IMR-90 (cell line): ENCODE data around the gene CHPF. TPM values are rescaled to one million over a fixed set of nuclear protein-coding genes. Genes with fewer than 3 reads are reported as not detected.
A peak's percentile ranks its signal among the peaks of the same experiment; 100 is the strongest.

Source experiments
- ATAC-seq: fragments of 200-7000 bp; cut with Tn5 transposase; 2 replicates; pipeline ENCODE4 v1.9.1; 2020; ENCODE audit warnings: low read depth, mild to moderate bottlenecking, moderate library complexity
- BruUV-seq: library from RNA; stranded (reverse); fragments of 400-500 nt; replicated peaks from 2 replicates; lab custom pipeline; 2021; lab: Mats Ljungman, UMichigan
- CTCF ChIA-PET: fragments of 300-600 bp; formaldehyde crosslinking; extraction: SDS; loops from one replicate; lab custom pipeline; 2021; ENCODE audit warnings: antibody characterized with exemption; lab: Yijun Ruan, JAX
- POLR2A ChIA-PET: fragments of 300-600 bp; sonication (Branson Sonifier 250); formaldehyde crosslinking; loops from one replicate; lab custom pipeline; 2022; ENCODE audit warnings: antibody characterized with exemption; ENCODE audit not compliant: unreplicated experiment; lab: Charles Lee
- DNase-seq: peaks from one replicate; pipeline ENCODE4 v3.0.0; 2013
- H2AFZ ChIP-seq: replicated peaks from 2 replicates; pipeline ENCODE3; 2013; ENCODE audit warnings: low read length, mild to moderate bottlenecking; ENCODE audit not compliant: poor library complexity
- H2AK5ac ChIP-seq: 2 replicates; pipeline ENCODE4 v1.6.1; 2013; ENCODE audit warnings: low read depth, low read length, inconsistent platforms
- H2AK9ac ChIP-seq: replicated peaks from 2 replicates; pipeline ENCODE3; 2013; ENCODE audit warnings: mild to moderate bottlenecking, low read depth, low read length, moderate library complexity; ENCODE audit not compliant: poor library complexity
- H2BK120ac ChIP-seq: 2 replicates; pipeline ENCODE4 v1.6.1; 2013; ENCODE audit warnings: low read depth, low read length, inconsistent platforms
- H2BK15ac ChIP-seq: 3 replicates; pipeline ENCODE4 v1.6.1; 2013; ENCODE audit warnings: low read depth, low read length, inconsistent platforms
- H2BK20ac ChIP-seq: 2 replicates; pipeline ENCODE4 v1.6.1; 2013; ENCODE audit warnings: low read depth, mild to moderate bottlenecking, inconsistent platforms, low read length, moderate library complexity
- H2BK5ac ChIP-seq: 2 replicates; pipeline ENCODE4 v1.6.1; 2013; ENCODE audit warnings: mild to moderate bottlenecking, low read depth, low read length, inconsistent platforms; ENCODE audit not compliant: poor library complexity, severe bottlenecking
- H3K14ac ChIP-seq: replicated peaks from 2 replicates; pipeline ENCODE4 v1.6.1; 2013; ENCODE audit warnings: low read depth, low read length, inconsistent platforms
- H3K18ac ChIP-seq: 2 replicates; pipeline ENCODE4 v1.6.1; 2013; ENCODE audit warnings: low read depth, low read length, control low read depth
- H3K23ac ChIP-seq: 2 replicates; pipeline ENCODE4 v1.6.1; 2013; ENCODE audit warnings: low read depth, low read length, inconsistent platforms
- H3K27ac ChIP-seq: 2 replicates; pipeline ENCODE4 v1.5.1; 2013; ENCODE audit warnings: mild to moderate bottlenecking, control low read depth, low read length; ENCODE audit not compliant: insufficient read depth
- H3K27me3 ChIP-seq: 2 replicates; pipeline ENCODE4 v1.6.1; 2013; ENCODE audit warnings: low read length; ENCODE audit not compliant: control insufficient read depth, insufficient read depth
- H3K36me3 ChIP-seq: 2 replicates; pipeline ENCODE4 v1.6.1; 2013; ENCODE audit warnings: low read length, mixed read lengths; ENCODE audit not compliant: control insufficient read depth, insufficient read depth
- H3K4ac ChIP-seq: 2 replicates; pipeline ENCODE4 v1.6.1; 2013; ENCODE audit warnings: low read depth, low read length, inconsistent platforms
- H3K4me1 ChIP-seq: 2 replicates; pipeline ENCODE4 v1.6.1; 2013; ENCODE audit warnings: low read length, mixed read lengths; ENCODE audit not compliant: control insufficient read depth, insufficient read depth
- H3K4me2 ChIP-seq: 2 replicates; pipeline ENCODE4 v1.6.1; 2013; ENCODE audit warnings: low read depth, mild to moderate bottlenecking, control low read depth, low read length, moderate library complexity
- H3K4me3 ChIP-seq: 2 replicates; pipeline ENCODE4 v1.5.1; 2013; ENCODE audit warnings: low read depth, mild to moderate bottlenecking, control low read depth, low read length, moderate library complexity; ENCODE audit not compliant: insufficient read depth
- H3K56ac ChIP-seq: 2 replicates; pipeline ENCODE4 v1.6.1; 2013; ENCODE audit warnings: low read length, inconsistent platforms; ENCODE audit not compliant: insufficient read depth; ENCODE audit errors: extremely low read depth
- H3K79me1 ChIP-seq, 2 experiments: 2 replicates each; pipeline ENCODE4 v1.6.1; 2013; ENCODE audit warnings: low read length in 2 of 2, inconsistent platforms in 1 of 2, low read depth in 1 of 2
- H3K9ac ChIP-seq: 2 replicates; pipeline ENCODE4 v1.6.1; 2013; ENCODE audit warnings: low read depth, low read length, control low read depth
- H3K9me1 ChIP-seq: 2 replicates; pipeline ENCODE4 v1.6.1; 2013; ENCODE audit warnings: low read length, inconsistent platforms; ENCODE audit not compliant: insufficient read depth
- H3K9me3 ChIP-seq: 2 replicates; pipeline ENCODE4 v1.6.1; 2013; ENCODE audit warnings: low read length; ENCODE audit not compliant: control insufficient read depth, insufficient read depth
- H4K20me1 ChIP-seq: 2 replicates; pipeline ENCODE4 v1.6.1; 2013; ENCODE audit warnings: low read length, inconsistent platforms; ENCODE audit not compliant: insufficient read depth
- H4K5ac ChIP-seq: 2 replicates; pipeline ENCODE4 v1.6.1; 2013; ENCODE audit warnings: mild to moderate bottlenecking, low read depth, low read length, control low read depth
- H4K8ac ChIP-seq, 2 experiments: 2 replicates each; pipeline ENCODE4 v1.6.1; 2013; ENCODE audit warnings: low read depth in 2 of 2, low read length in 2 of 2, control low read depth in 1 of 2, inconsistent platforms in 1 of 2
- H4K91ac ChIP-seq: 2 replicates; pipeline ENCODE4 v1.6.1; 2013; ENCODE audit warnings: low read depth, low read length, inconsistent platforms; ENCODE audit not compliant: insufficient read depth
- CEBPB ChIP-seq: IDR thresholded peaks from 2 replicates; pipeline ENCODE4 v1.6.1; 2012; ENCODE audit warnings: low read depth, low read length, improper control_type of control experiment
- RAD21 ChIP-seq: IDR thresholded peaks from 2 replicates; pipeline ENCODE4 v1.6.1; 2012; ENCODE audit warnings: low read length, improper control_type of control experiment
- RFX5 ChIP-seq: IDR thresholded peaks from 2 replicates; pipeline ENCODE4 v1.8.0; 2012; ENCODE audit warnings: low read depth, mild to moderate bottlenecking, low read length, moderate library complexity
- SMC3 ChIP-seq: fragments of 150-350 bp; IDR thresholded peaks from 2 replicates; pipeline ENCODE4 v1.6.1; 2016; ENCODE audit warnings: low read depth, mild to moderate bottlenecking, antibody characterized with exemption, low read length, moderate library complexity
- WGBS, 2 experiments: methylation state at CpG; one replicate each; pipeline versions ENCODE4 v1.1.5 to v1.1.7; 2013; ENCODE audit warnings: missing lambda C conversion rate in 2 of 2; ENCODE audit not compliant: insufficient read length in 1 of 2; ENCODE audit errors: extremely low coverage in 2 of 2; 5-methylcytosine and 5-hydroxymethylcytosine counted together
- dilution Hi-C: fragments of 300-500 bp; cut with HindIII; formaldehyde crosslinking; loops from one replicate; pipeline ENCODE4 v1.14.3; 2018; ENCODE audit warnings: low sequenced_read_pairs; ENCODE audit not compliant: unreplicated experiment
- in situ Hi-C: fragments of 300-500 bp; cut with MboI; formaldehyde crosslinking; loops from 3 replicates; pipeline ENCODE4 v1.14.3; 2019; ENCODE audit warnings: low sequenced_read_pairs, inconsistent platforms, mixed read lengths
- intact Hi-C: fragments of 100-400 bp; cut with micrococcal nuclease; formaldehyde crosslinking; loops from 2 replicates; pipeline ENCODE4 v1.10.0; 2022
- polyA plus RNA-seq, 3 experiments: library from polyadenylated mRNA; depleted of rRNA; stranded (reverse); fragments of >200 nt; gene quantifications; 2 replicates each; pipeline ENCODE4 v1.2.3, GENCODE V29; 2012; ENCODE audit warnings: low replicate concordance in 1 of 3
- total RNA-seq: library from RNA; depleted of rRNA; stranded (reverse); fragments of >200 nt; gene quantifications from 2 replicates; pipeline ENCODE4 v1.2.3, GENCODE V29; 2012

The CHPF gene
- total and polyA plus RNA-seq, 2 of the 4 experiments (the other 2 are of a cell fraction): 24.0 to 115 TPM

- BruUV-seq: no TSS peak
- Histone ChIP-seq H3K4ac (peak overlapping the region; percentile 35; the same call in 1 of the 2 replicates), H2BK15ac (no peak overlapping the region), H3K4me3 (peak overlapping the region; percentile 86), H3K9me3 (no peaks in the 10 kb centered on the region), H2AFZ (peak overlapping the region; percentile 97), H3K27me3 (no peaks in the 10 kb centered on the region), H4K8ac (peak overlapping the region; percentile 22 to 56; a peak in 2 of 4 replicates), H4K5ac (no peak overlapping the region), H2AK9ac (peak overlapping the region; percentile 91), H3K9ac (peak overlapping the region; percentile 81), H4K91ac (no peak overlapping the region), H3K9me1 (peaks cover 2% of the 10 kb centered on the region; the same call in 1 of the 2 replicates), H2BK120ac (0 out of 2 replicates have a peak overlapping the region, but pooled peaks have one; percentile 19), H3K79me1 (peaks cover 6 to 36% of the 10 kb centered on the region in 2 experiments; a peak in 3 of 4 replicates), H3K4me2 (peak overlapping the region; percentile 76), H3K4me1 (peaks cover 19% of the 10 kb centered on the region), H3K23ac (peak overlapping the region; percentile 59), H2AK5ac (peak overlapping the region; percentile 43; the same call in 1 of the 2 replicates), H3K14ac (peak overlapping the region; percentile 76), H2BK5ac (peak overlapping the region; percentile 73), H3K36me3 (peaks cover 26% of the 10 kb centered on the region), H3K56ac (no peak overlapping the region), H4K20me1 (peaks cover 28% of the 10 kb centered on the region), H3K27ac (peak overlapping the region; percentile 48), H2BK20ac (no peak overlapping the region), H3K18ac (no peak overlapping the region)
- DNase-seq: peak; percentile 16
- TF ChIP-seq RAD21: no peak
- no peak for TF ChIP-seq RFX5
- no peak for TF ChIP-seq CEBPB
- no peak for TF ChIP-seq SMC3
- peak; percentile 41 for ATAC-seq
- ChIA-PET POLR2A (no interaction called here), CTCF (interaction anchor here (1.3 kb wide), 1 partner anchor 17 kb away, joined by 8 read pairs; no protein-coding TSS in a partner anchor)
- dilution Hi-C loops (no loop called here), intact Hi-C loops (loop anchor here (2.0 kb wide), 1 partner anchor 54 kb away; the partner anchor contains the start of gene STK11IP), in situ Hi-C loops (no loop called here)
- 1% methylated on average over 53 of the region's 66 CpGs; no CpG with 5 or more reads in 1 of the 2 experiments for WGBS, 2 experiments
Measured at GRCh38 chr2:219542931-219543595, 546 bp downstream of the CHPF start.
